ENCODE data around the gene NECTIN1. TPM values are rescaled to one million over a fixed set of nuclear protein-coding genes. Genes with fewer than 3 reads are reported as not detected.
A peak's percentile ranks its signal among the peaks of the same experiment; 100 is the strongest.

NECTIN1 gene
- polyA plus RNA-seq (2013, experiment 1 of 2), result 30.2 TPM
- 30.5 TPM for polyA plus RNA-seq (2013, experiment 2 of 2)

GRCh38 chr11:119728651-119729580, at the start of gene NECTIN1:
Gene NECTIN1 (minus strand): TSS chr11:119729200. CDS start chr11:119728553, 647 bp downstream.
- no peak within 1 kb of the TSS for H2BK5ac ChIP-seq (ENCODE audit: low read length)
- peaks cover 12% of the 10 kb centered on the region for H3K4me1 ChIP-seq (ENCODE audit: control insufficient read depth, low read depth, low read length)
- peak within 1 kb of the TSS; percentile 95 for H3K4ac ChIP-seq (ENCODE audit: low read depth, low read length)

GRCh38 chr11:119778391-119779194, 49.6 kb upstream of the NECTIN1 start:
- H3K18ac ChIP-seq (ENCODE audit: low read length), result no peak overlapping the region
- H3K4me1 ChIP-seq (ENCODE audit: control insufficient read depth, low read depth, low read length), result no peaks in the 10 kb centered on the region
- WGBS (ENCODE audit: extremely low coverage, insufficient coverage, low lambda C conversion rate), result no CpG with 5 or more reads among the region's 15 CpGs
- no peaks in the 10 kb centered on the region for H3K79me2 ChIP-seq (ENCODE audit: control insufficient read depth, insufficient read depth, low read length)
- no peaks in the 10 kb centered on the region for H3K27me3 ChIP-seq (ENCODE audit: insufficient read depth, low read length, poor library complexity)
- H3K56ac ChIP-seq (ENCODE audit: low read length), result no peak overlapping the region
- H3K4ac ChIP-seq (ENCODE audit: low read depth, low read length), result no peak overlapping the region
- no peak overlapping the region for H2BK15ac ChIP-seq (replicated peaks; ENCODE audit: low read depth)
- no peak overlapping the region for H3K27ac ChIP-seq (ENCODE audit: low read depth, low read length)
- no peaks in the 10 kb centered on the region for H3K36me3 ChIP-seq (ENCODE audit: control insufficient read depth, insufficient read depth, low read length)
- no peak overlapping the region for H3K23ac ChIP-seq (ENCODE audit: low read length)
- no peak for DNase-seq
- H3K9ac ChIP-seq (ENCODE audit: low read length), result no peak overlapping the region
- no peak overlapping the region for H2AK5ac ChIP-seq (ENCODE audit: low read length)
- H2BK120ac ChIP-seq (ENCODE audit: low read depth, low read length), result no peak overlapping the region
- no peak overlapping the region for H3K4me3 ChIP-seq (ENCODE audit: low read length)
- H3K79me1 ChIP-seq (ENCODE audit: low read length), result no peaks in the 10 kb centered on the region
- H4K8ac ChIP-seq (ENCODE audit: low read depth, low read length), result no peak overlapping the region
- H3K4me2 ChIP-seq (ENCODE audit: low read length), result no peak overlapping the region
- H4K5ac ChIP-seq (ENCODE audit: low read length), result no peak overlapping the region
- no peak overlapping the region for H2BK5ac ChIP-seq (ENCODE audit: low read length)

More at GRCh38 chr11:119728651-119729580, at the start of gene NECTIN1:
- Histone ChIP-seq H3K4me3 (ENCODE audit: low read length) (peak within 1 kb of the TSS; percentile 63), H3K56ac (ENCODE audit: low read length) (peak within 1 kb of the TSS; percentile 84), H3K79me2 (ENCODE audit: control insufficient read depth, insufficient read depth, low read length) (peaks cover 34% of the 10 kb centered on the region), H2BK15ac (replicated peaks; ENCODE audit: low read depth) (no peak within 1 kb of the TSS), H3K36me3 (ENCODE audit: control insufficient read depth, insufficient read depth, low read length) (no peaks in the 10 kb centered on the region), H4K8ac (ENCODE audit: low read depth, low read length) (no peak within 1 kb of the TSS), H3K27ac (ENCODE audit: low read depth, low read length) (peak within 1 kb of the TSS; percentile 89), H3K18ac (ENCODE audit: low read length) (peak within 1 kb of the TSS; percentile 93), H2BK120ac (ENCODE audit: low read depth, low read length) (peak within 1 kb of the TSS; percentile 35), H3K79me1 (ENCODE audit: low read length) (peaks cover 15% of the 10 kb centered on the region), H3K27me3 (ENCODE audit: insufficient read depth, low read length, poor library complexity) (no peaks in the 10 kb centered on the region), H3K9ac (ENCODE audit: low read length) (peak within 1 kb of the TSS; percentile 85), H4K5ac (ENCODE audit: low read length) (no peak within 1 kb of the TSS), H3K23ac (ENCODE audit: low read length) (no peak within 1 kb of the TSS), H3K4me2 (ENCODE audit: low read length) (peak within 1 kb of the TSS; percentile 86), H2AK5ac (ENCODE audit: low read length) (no peak within 1 kb of the TSS)
- peak; percentile 95 for DNase-seq
- WGBS (ENCODE audit: extremely low coverage, insufficient coverage, low lambda C conversion rate), result no CpG with 5 or more reads among the region's 128 CpGs

GRCh38 chr11:119777940-119778339, 48.9 kb upstream of the NECTIN1 start:
- no peaks in the 10 kb centered on the region for H3K79me2 ChIP-seq (ENCODE audit: control insufficient read depth, insufficient read depth, low read length)
- H2BK15ac ChIP-seq (replicated peaks; ENCODE audit: low read depth), result no peak overlapping the region
- no peak overlapping the region for H3K9ac ChIP-seq (ENCODE audit: low read length)
- no peak overlapping the region for H3K27ac ChIP-seq (ENCODE audit: low read depth, low read length)
- H3K56ac ChIP-seq (ENCODE audit: low read length), result no peak overlapping the region
- H2AK5ac ChIP-seq (ENCODE audit: low read length), result no peak overlapping the region
- H4K5ac ChIP-seq (ENCODE audit: low read length), result no peak overlapping the region
- no peaks in the 10 kb centered on the region for H3K27me3 ChIP-seq (ENCODE audit: insufficient read depth, low read length, poor library complexity)
- no peak for DNase-seq
- no peak overlapping the region for H3K4me2 ChIP-seq (ENCODE audit: low read length)
- H3K18ac ChIP-seq (ENCODE audit: low read length), result no peak overlapping the region
- H4K8ac ChIP-seq (ENCODE audit: low read depth, low read length), result no peak overlapping the region
- no peaks in the 10 kb centered on the region for H3K79me1 ChIP-seq (ENCODE audit: low read length)
- no peak overlapping the region for H3K23ac ChIP-seq (ENCODE audit: low read length)
- no peak overlapping the region for H2BK5ac ChIP-seq (ENCODE audit: low read length)
- H2BK120ac ChIP-seq (ENCODE audit: low read depth, low read length), result no peak overlapping the region
- no peaks in the 10 kb centered on the region for H3K4me1 ChIP-seq (ENCODE audit: control insufficient read depth, low read depth, low read length)
- WGBS (ENCODE audit: extremely low coverage, insufficient coverage, low lambda C conversion rate), result no CpG with 5 or more reads among the region's 10 CpGs
- H3K4ac ChIP-seq (ENCODE audit: low read depth, low read length), result no peak overlapping the region
- H3K36me3 ChIP-seq (ENCODE audit: control insufficient read depth, insufficient read depth, low read length), result no peaks in the 10 kb centered on the region
- no peak overlapping the region for H3K4me3 ChIP-seq (ENCODE audit: low read length)

- no peak overlapping the region for H3K27ac ChIP-seq (ENCODE audit: low read depth, low read length)
- no peak overlapping the region for H3K18ac ChIP-seq (ENCODE audit: low read length)
- DNase-seq, result no peak
- no peak overlapping the region for H3K4me2 ChIP-seq (ENCODE audit: low read length)
- no peak overlapping the region for H3K4ac ChIP-seq (ENCODE audit: low read depth, low read length)
- no peak overlapping the region for H4K5ac ChIP-seq (ENCODE audit: low read length)
- no peaks in the 10 kb centered on the region for H3K79me2 ChIP-seq (ENCODE audit: control insufficient read depth, insufficient read depth, low read length)
- no peak overlapping the region for H2BK120ac ChIP-seq (ENCODE audit: low read depth, low read length)
- WGBS (ENCODE audit: extremely low coverage, insufficient coverage, low lambda C conversion rate), result no CpG with 5 or more reads among the region's 5 CpGs
- no peaks in the 10 kb centered on the region for H3K36me3 ChIP-seq (ENCODE audit: control insufficient read depth, insufficient read depth, low read length)
- no peak overlapping the region for H3K23ac ChIP-seq (ENCODE audit: low read length)
- H3K4me1 ChIP-seq (ENCODE audit: control insufficient read depth, low read depth, low read length), result no peaks in the 10 kb centered on the region
- no peak overlapping the region for H3K4me3 ChIP-seq (ENCODE audit: low read length)
- H3K9ac ChIP-seq (ENCODE audit: low read length), result no peak overlapping the region
- H2BK5ac ChIP-seq (ENCODE audit: low read length), result no peak overlapping the region
- no peaks in the 10 kb centered on the region for H3K27me3 ChIP-seq (ENCODE audit: insufficient read depth, low read length, poor library complexity)
- H2BK15ac ChIP-seq (replicated peaks; ENCODE audit: low read depth), result no peak overlapping the region
- no peak overlapping the region for H2AK5ac ChIP-seq (ENCODE audit: low read length)
- H3K79me1 ChIP-seq (ENCODE audit: low read length), result no peaks in the 10 kb centered on the region
- H4K8ac ChIP-seq (ENCODE audit: low read depth, low read length), result no peak overlapping the region
- no peak overlapping the region for H3K56ac ChIP-seq (ENCODE audit: low read length)
Measured at GRCh38 chr11:119776651-119777050, 47.7 kb upstream of the NECTIN1 start.

GRCh38 chr11:119776031-119776636, 47.1 kb upstream of the NECTIN1 start:
- H3K9ac ChIP-seq (ENCODE audit: low read length), result no peak overlapping the region

More at GRCh38 chr11:119776031-119776636, 47.1 kb upstream of the NECTIN1 start:
- H3K27ac ChIP-seq (ENCODE audit: low read depth, low read length), result no peak overlapping the region
- no peak overlapping the region for H3K23ac ChIP-seq (ENCODE audit: low read length)
- no peak overlapping the region for H3K4me2 ChIP-seq (ENCODE audit: low read length)
- H2BK5ac ChIP-seq (ENCODE audit: low read length), result no peak overlapping the region
- no peaks in the 10 kb centered on the region for H3K27me3 ChIP-seq (ENCODE audit: insufficient read depth, low read length, poor library complexity)
- no peaks in the 10 kb centered on the region for H3K79me1 ChIP-seq (ENCODE audit: low read length)
- H3K4ac ChIP-seq (ENCODE audit: low read depth, low read length), result no peak overlapping the region
- H3K4me1 ChIP-seq (ENCODE audit: control insufficient read depth, low read depth, low read length), result no peaks in the 10 kb centered on the region
- H3K79me2 ChIP-seq (ENCODE audit: control insufficient read depth, insufficient read depth, low read length), result no peaks in the 10 kb centered on the region
- DNase-seq, result no peak
- no peak overlapping the region for H3K56ac ChIP-seq (ENCODE audit: low read length)
- no peak overlapping the region for H2BK15ac ChIP-seq (replicated peaks; ENCODE audit: low read depth)
- H2AK5ac ChIP-seq (ENCODE audit: low read length), result no peak overlapping the region
- no peak overlapping the region for H3K4me3 ChIP-seq (ENCODE audit: low read length)
- H3K18ac ChIP-seq (ENCODE audit: low read length), result no peak overlapping the region
- no peak overlapping the region for H4K5ac ChIP-seq (ENCODE audit: low read length)
- H3K36me3 ChIP-seq (ENCODE audit: control insufficient read depth, insufficient read depth, low read length), result no peaks in the 10 kb centered on the region
- no peak overlapping the region for H2BK120ac ChIP-seq (ENCODE audit: low read depth, low read length)
- WGBS (ENCODE audit: extremely low coverage, insufficient coverage, low lambda C conversion rate), result no CpG with 5 or more reads among the region's 4 CpGs
- no peak overlapping the region for H4K8ac ChIP-seq (ENCODE audit: low read depth, low read length)

Data from mesendoderm (in vitro differentiated cells).